Measurements from ENCODE around the gene LRRC46. TPM values are rescaled to one million over a fixed set of nuclear protein-coding genes. Genes with fewer than 3 reads are reported as not detected.
A peak's percentile ranks its signal among the peaks of the same experiment; 100 is the strongest.

Gene LRRC46
- total and polyA plus RNA-seq, 5 donors from 2014 or later: 0.11 to 0.48 (median 0.20) TPM

DNA sequence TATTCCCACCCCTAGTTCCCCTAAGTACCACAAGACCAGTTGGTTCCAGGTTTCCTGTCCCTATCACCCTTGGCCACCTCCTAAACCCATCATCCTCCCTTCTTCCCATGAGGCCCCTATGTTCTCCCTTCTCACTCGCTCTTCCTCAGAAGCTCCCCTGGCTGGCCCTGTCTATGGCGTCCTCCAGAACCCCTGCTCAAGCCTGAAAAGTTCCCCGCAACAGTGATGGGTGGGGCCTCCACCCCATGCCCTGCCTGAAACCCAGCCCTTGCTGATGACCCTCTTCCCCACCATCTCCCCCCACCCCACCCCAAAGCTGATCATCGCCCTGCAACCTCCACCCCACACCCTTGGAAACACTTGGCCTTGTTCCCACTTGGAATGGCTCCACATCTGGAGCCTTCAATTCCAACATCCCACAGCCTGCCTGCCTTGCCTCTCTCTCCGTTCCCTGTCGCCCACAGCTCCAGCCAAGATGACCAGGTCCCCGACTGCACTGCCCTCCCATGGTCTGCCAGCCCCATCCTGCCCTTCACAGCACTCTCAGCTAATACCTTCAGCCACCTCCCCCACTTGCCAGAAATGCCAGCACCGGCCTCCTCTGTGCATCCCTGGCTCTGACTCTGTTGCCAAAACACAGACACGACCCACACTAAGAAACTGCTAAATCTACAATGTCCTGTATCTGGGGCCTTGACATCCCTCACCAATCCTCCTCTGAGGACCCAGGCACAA is 20.4 kb upstream of the LRRC46 start:
- Mint-ChIP-seq H3K27me3 (no peaks in the 10 kb centered on the region), H3K4me1 (no peaks in the 10 kb centered on the region), H3K36me3 (peaks cover 53% of the 10 kb centered on the region)

DNA sequence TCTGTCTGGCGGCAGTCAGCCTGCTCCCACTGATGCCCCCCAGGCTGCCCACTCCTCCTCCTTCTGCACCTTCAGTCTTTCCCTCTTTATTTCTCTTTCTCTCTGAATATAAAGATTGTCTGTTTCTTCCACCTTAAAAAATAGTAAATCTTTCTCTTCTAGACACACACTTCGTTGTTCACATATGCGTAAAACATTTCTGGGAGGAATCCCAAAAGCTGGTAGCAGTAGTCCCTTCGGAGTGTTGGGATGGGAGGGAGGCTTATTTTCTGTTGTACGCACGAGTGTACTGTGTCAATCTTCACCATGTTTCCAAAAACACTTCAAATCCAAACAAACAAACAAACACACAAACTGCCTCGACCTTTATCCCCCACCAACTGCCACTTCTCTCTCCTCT is 19.8 kb upstream of the LRRC46 start:
- Mint-ChIP-seq H3K27me3 (no peaks in the 10 kb centered on the region), H3K4me3 (no peak overlapping the region)

More for the DNA sequence above, 20.4 kb upstream of the LRRC46 start:
- Mint-ChIP-seq H3K27ac (peak overlapping the region in 1 of 3 donors; percentile 57), H3K4me3 (peak overlapping the region in 1 of 4 donors; percentile 58), H3K9me3 (peaks cover 0 to 1% (median 0%) of the 10 kb centered on the region in 7 donors)
- Histone ChIP-seq H3K9me3 (ENCODE audit: control insufficient read depth in 2 of 2, low read length in 2 of 2) (no peaks in the 10 kb centered on the region), H3K27ac (ENCODE audit: insufficient read depth, low read length, poor library complexity, severe bottlenecking) (no peak overlapping the region), H3K27me3 (ENCODE audit: control insufficient read depth, insufficient read depth, low read length) (no peaks in the 10 kb centered on the region), H3K4me3 (ENCODE audit: low read depth, low read length) (no peak overlapping the region), H3K36me3 (ENCODE audit: control insufficient read depth, insufficient read depth, low read length) (peaks cover 70% of the 10 kb centered on the region), H3K4me1 (ENCODE audit: control insufficient read depth, insufficient read depth, low read length, poor library complexity, severe bottlenecking) (no peaks in the 10 kb centered on the region)
- ATAC-seq (ENCODE audit: low read depth in 2 of 2): no peak
- no peak for DNase-seq

DNA sequence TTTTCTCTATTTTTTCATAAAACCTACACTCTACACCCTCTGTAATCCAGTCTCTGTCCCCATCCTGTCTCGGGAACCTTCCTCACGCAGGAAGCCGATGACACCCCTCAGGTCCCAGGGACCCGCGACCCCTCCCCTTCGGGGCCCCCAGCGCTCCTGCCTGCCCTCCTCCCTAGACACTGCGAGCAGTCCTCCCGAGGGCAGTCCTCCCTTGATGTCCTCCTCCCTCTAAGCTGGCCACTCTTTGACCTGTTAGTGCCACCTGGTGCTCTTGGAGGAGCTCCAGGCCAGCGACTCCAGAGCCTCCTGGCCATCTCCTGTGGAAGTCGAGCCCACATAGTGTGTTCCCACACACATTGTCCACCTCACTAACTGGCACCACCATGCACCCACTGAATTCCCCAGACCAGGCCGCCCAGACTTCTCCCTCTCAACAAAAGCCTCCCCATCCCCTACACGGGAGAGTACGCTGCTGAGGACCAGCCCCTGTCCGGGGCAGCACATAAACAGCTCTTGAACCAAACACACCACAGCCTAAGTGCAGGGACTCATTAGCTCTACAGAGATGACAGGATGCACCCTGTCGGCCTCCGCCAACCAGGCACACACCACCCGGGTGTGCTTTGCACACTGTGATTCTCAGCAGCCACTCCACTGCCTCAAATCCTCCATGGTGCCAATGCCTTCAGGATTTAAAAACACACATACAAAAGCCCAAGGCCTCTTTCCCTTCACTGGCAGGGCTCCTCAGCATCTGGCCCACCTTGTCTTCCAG is 19.1 kb upstream of the LRRC46 start:
- Mint-ChIP-seq H3K36me3 (peaks cover 48% of the 10 kb centered on the region), H3K4me3 (no peak overlapping the region), H3K4me1 (no peaks in the 10 kb centered on the region), H3K9me3 (no peaks in the 10 kb centered on the region), H3K27me3 (no peaks in the 10 kb centered on the region), H3K27ac (peak overlapping the region in 1 of 3 donors; percentile 1)
- DNase-seq (no peak), ATAC-seq (ENCODE audit: low read depth in 2 of 2) (no peak)
- no peak overlapping the region for H3K27ac ChIP-seq (ENCODE audit: insufficient read depth, low read length, poor library complexity, severe bottlenecking)
- H3K4me3 ChIP-seq (ENCODE audit: low read depth, low read length): no peak overlapping the region
- H3K4me1 ChIP-seq (ENCODE audit: control insufficient read depth, insufficient read depth, low read length, poor library complexity, severe bottlenecking): no peaks in the 10 kb centered on the region
- peaks cover 78% of the 10 kb centered on the region for H3K36me3 ChIP-seq (ENCODE audit: control insufficient read depth, insufficient read depth, low read length)
- no peaks in the 10 kb centered on the region for H3K27me3 ChIP-seq (ENCODE audit: control insufficient read depth, insufficient read depth, low read length)
- no peaks in the 10 kb centered on the region for H3K9me3 ChIP-seq (ENCODE audit: control insufficient read depth in 2 of 2, low read length in 2 of 2)

More for the DNA sequence above, 19.8 kb upstream of the LRRC46 start:
- no peak overlapping the region for H3K4me3 ChIP-seq (ENCODE audit: low read depth, low read length)
- Mint-ChIP-seq H3K4me1 (no peaks in the 10 kb centered on the region), H3K27ac (no peak overlapping the region), H3K9me3 (peaks cover 0 to 1% (median 0%) of the 10 kb centered on the region in 7 donors), H3K36me3 (peaks cover 53% of the 10 kb centered on the region)
- H3K27ac ChIP-seq (ENCODE audit: insufficient read depth, low read length, poor library complexity, severe bottlenecking): no peak overlapping the region
- H3K36me3 ChIP-seq (ENCODE audit: control insufficient read depth, insufficient read depth, low read length): peaks cover 76% of the 10 kb centered on the region
- no peak for DNase-seq
- H3K27me3 ChIP-seq (ENCODE audit: control insufficient read depth, insufficient read depth, low read length): no peaks in the 10 kb centered on the region
- ATAC-seq (ENCODE audit: low read depth in 2 of 2): no peak
- no peaks in the 10 kb centered on the region for H3K4me1 ChIP-seq (ENCODE audit: control insufficient read depth, insufficient read depth, low read length, poor library complexity, severe bottlenecking)
- no peaks in the 10 kb centered on the region for H3K9me3 ChIP-seq (ENCODE audit: control insufficient read depth in 2 of 2, low read length in 2 of 2)

DNA sequence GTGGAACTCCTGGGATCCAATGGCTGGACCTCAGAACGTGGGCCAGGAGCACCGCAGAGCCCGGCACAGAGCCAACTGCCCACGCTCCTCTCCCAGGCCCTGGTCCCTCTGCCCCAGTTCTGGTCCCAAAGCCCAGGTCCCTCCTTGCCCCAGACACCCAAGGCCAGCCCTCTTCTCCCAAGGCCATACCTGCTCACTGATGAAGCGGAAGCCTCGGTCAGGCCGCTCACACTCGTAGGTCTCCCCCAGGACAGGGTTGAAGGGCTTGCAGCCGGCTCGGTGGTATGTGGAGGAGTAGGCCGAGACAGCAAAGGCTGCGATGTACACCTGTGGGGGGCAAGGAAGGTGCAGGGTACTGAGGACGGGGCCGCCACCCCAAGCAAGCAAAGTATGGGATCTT is 18.4 kb upstream of the LRRC46 start:
- H3K27ac Mint-ChIP-seq: no peak overlapping the region
- peaks cover 77% of the 10 kb centered on the region for H3K36me3 ChIP-seq (ENCODE audit: control insufficient read depth, insufficient read depth, low read length)

DNA sequence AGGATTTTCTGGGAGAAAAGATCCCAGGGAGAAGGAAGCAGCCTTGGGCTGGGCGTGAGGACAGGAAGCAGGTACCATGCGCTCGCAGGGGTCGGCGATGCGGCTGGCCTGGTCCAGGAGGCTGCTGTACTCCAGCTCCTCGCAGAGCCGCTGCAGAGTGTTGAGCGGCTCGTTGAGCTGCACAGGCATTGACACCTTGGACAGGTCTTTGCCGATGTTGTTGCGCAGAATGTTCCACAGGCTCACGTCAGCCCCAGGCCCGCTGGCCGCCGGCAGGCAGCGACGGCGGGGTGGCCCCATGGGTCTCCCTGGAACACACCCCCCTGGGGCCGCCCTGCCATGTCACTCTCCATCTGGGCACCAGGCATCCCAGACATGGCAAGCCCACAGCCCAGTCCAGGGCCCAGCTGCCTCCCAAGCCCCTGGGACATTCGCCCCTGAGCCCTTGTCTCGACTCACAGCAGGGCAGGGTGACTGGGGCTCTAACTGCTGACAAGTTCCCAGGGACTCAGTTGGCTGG is 17.9 kb upstream of the LRRC46 start:
- H3K27me3 ChIP-seq (ENCODE audit: control insufficient read depth, insufficient read depth, low read length): no peaks in the 10 kb centered on the region
- Mint-ChIP-seq H3K27me3 (no peaks in the 10 kb centered on the region), H3K36me3 (peaks cover 44% of the 10 kb centered on the region), H3K4me3 (no peak overlapping the region), H3K27ac (no peak overlapping the region), H3K4me1 (no peaks in the 10 kb centered on the region), H3K9me3 (no peaks in the 10 kb centered on the region)
- ATAC-seq (ENCODE audit: low read depth in 2 of 2): no peak
- peaks cover 81% of the 10 kb centered on the region for H3K36me3 ChIP-seq (ENCODE audit: control insufficient read depth, insufficient read depth, low read length)
- no peaks in the 10 kb centered on the region for H3K4me1 ChIP-seq (ENCODE audit: control insufficient read depth, insufficient read depth, low read length, poor library complexity, severe bottlenecking)
- H3K27ac ChIP-seq (ENCODE audit: insufficient read depth, low read length, poor library complexity, severe bottlenecking): no peak overlapping the region
- no peaks in the 10 kb centered on the region for H3K9me3 ChIP-seq (ENCODE audit: control insufficient read depth in 2 of 2, low read length in 2 of 2)
- H3K4me3 ChIP-seq (ENCODE audit: low read depth, low read length): no peak overlapping the region
- no peak for DNase-seq

More for the DNA sequence above, 18.4 kb upstream of the LRRC46 start:
- Histone ChIP-seq H3K4me1 (ENCODE audit: control insufficient read depth, insufficient read depth, low read length, poor library complexity, severe bottlenecking) (no peaks in the 10 kb centered on the region), H3K27me3 (ENCODE audit: control insufficient read depth, insufficient read depth, low read length) (no peaks in the 10 kb centered on the region), H3K4me3 (ENCODE audit: low read depth, low read length) (no peak overlapping the region), H3K27ac (ENCODE audit: insufficient read depth, low read length, poor library complexity, severe bottlenecking) (no peak overlapping the region), H3K9me3 (ENCODE audit: control insufficient read depth in 2 of 2, low read length in 2 of 2) (no peaks in the 10 kb centered on the region)
- Mint-ChIP-seq H3K9me3 (no peaks in the 10 kb centered on the region), H3K4me1 (no peaks in the 10 kb centered on the region), H3K27me3 (no peaks in the 10 kb centered on the region), H3K4me3 (no peak overlapping the region), H3K36me3 (peaks cover 48% of the 10 kb centered on the region)
- ATAC-seq (ENCODE audit: low read depth in 2 of 2): no peak
- DNase-seq: no peak

DNA sequence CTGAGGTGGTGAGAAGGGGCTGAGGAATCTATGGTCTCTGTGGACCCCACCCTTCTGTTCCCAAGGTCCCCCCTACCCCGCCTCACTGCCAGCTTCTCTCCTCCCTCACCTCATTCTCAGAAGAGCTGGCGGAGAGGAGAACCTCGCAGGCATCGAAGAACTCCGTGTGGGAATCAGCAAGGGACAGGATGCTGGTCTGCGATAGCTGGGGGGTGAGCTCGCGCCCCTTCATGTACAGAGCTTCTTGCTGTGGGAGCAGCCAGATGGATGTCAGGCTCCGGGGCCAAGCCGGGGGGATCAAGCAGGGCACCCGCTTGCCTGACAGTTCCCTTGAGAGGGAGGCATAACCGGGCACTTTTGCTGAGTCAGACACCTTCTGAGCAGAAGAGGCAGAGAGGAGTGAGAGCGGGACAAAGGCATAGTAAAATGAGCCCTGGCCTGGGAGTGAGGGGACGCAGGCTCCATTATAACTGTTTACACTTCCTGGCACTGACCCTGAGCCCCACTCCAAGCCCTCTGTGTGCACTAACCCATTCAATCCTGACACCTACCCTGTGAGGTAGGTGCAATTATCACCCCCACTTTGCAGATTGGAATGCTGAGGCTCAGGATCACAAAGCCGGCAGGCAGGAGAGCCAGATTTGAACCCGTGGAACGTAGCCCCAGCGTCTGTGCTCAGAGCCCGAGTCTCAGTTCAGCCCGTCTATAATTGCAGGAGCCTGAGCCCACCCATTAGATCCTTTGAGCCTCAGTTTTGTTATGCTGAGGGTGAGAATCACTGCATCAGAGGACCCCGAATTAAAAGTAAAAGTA is 16.2 kb upstream of the LRRC46 start:
- Histone ChIP-seq H3K4me3 (ENCODE audit: low read depth, low read length) (no peak overlapping the region), H3K27me3 (ENCODE audit: control insufficient read depth, insufficient read depth, low read length) (no peaks in the 10 kb centered on the region), H3K9me3 (ENCODE audit: control insufficient read depth in 2 of 2, low read length in 2 of 2) (no peaks in the 10 kb centered on the region), H3K27ac (ENCODE audit: insufficient read depth, low read length, poor library complexity, severe bottlenecking) (no peak overlapping the region), H3K36me3 (ENCODE audit: control insufficient read depth, insufficient read depth, low read length) (peaks cover 75% of the 10 kb centered on the region), H3K4me1 (ENCODE audit: control insufficient read depth, insufficient read depth, low read length, poor library complexity, severe bottlenecking) (peaks cover 4% of the 10 kb centered on the region)
- Mint-ChIP-seq H3K27me3 (no peaks in the 10 kb centered on the region), H3K4me3 (no peak overlapping the region), H3K27ac (no peak overlapping the region), H3K9me3 (no peaks in the 10 kb centered on the region), H3K36me3 (peaks cover 35% of the 10 kb centered on the region), H3K4me1 (peaks cover 0 to 6% (median 1%) of the 10 kb centered on the region in 4 donors)
- ATAC-seq (ENCODE audit: low read depth in 2 of 2) (no peak), DNase-seq (no peak)

DNA sequence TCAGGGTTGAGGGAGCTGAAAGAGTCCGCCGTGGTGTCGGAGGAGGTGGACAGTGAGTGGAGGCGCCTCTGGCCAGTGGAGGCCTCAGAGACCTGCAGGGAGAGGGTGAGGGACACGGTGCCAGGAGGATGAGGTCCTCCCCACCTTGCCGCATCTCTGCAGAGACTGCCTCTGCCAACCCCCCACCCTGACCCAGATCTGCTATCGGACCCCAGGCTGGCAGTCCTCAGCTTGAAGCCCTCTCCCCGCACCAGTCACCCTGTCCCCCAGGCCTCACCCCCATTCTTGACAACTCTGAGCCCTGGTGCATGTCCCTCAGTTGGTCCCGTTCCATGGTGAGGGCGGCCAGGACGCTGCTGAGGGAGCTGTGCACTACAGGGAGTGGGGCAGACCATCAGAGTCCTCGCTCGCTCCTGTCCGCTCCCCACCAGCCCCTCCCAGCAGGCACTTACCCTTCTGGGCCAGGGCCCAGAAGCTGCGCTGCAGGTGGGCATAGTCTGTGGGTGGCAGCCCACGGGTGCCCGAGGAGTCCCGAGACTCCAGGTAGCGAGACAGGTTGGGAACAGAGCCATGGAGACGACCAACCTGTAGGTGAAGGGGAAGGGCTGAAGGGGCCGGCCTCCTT is 15.2 kb upstream of the LRRC46 start:
- H3K36me3 ChIP-seq (ENCODE audit: control insufficient read depth, insufficient read depth, low read length): peaks cover 66% of the 10 kb centered on the region
- Mint-ChIP-seq H3K36me3 (peaks cover 27% of the 10 kb centered on the region), H3K27me3 (no peaks in the 10 kb centered on the region), H3K4me3 (peak overlapping the region in 1 of 4 donors; percentile 63), H3K27ac (no peak overlapping the region), H3K4me1 (peaks cover 0 to 16% (median 6%) of the 10 kb centered on the region in 4 donors), H3K9me3 (no peaks in the 10 kb centered on the region)
- H3K4me1 ChIP-seq (ENCODE audit: control insufficient read depth, insufficient read depth, low read length, poor library complexity, severe bottlenecking): peaks cover 13% of the 10 kb centered on the region
- H3K4me3 ChIP-seq (ENCODE audit: low read depth, low read length): no peak overlapping the region
- H3K27me3 ChIP-seq (ENCODE audit: control insufficient read depth, insufficient read depth, low read length): no peaks in the 10 kb centered on the region
- no peak overlapping the region for H3K27ac ChIP-seq (ENCODE audit: insufficient read depth, low read length, poor library complexity, severe bottlenecking)
- ATAC-seq (ENCODE audit: low read depth in 2 of 2) (no peak), DNase-seq (no peak)
- H3K9me3 ChIP-seq (ENCODE audit: control insufficient read depth in 2 of 2, low read length in 2 of 2): no peaks in the 10 kb centered on the region
